ENCODE data around the gene FBXL20.

The FBXL20 gene

GRCh38 chr17:39328815-39329214, 72.6 kb downstream of the FBXL20 start:
- no peak for TF ChIP-seq SIN3A (IDR thresholded peaks at IDR 0.05; ENCODE audit: borderline replicate concordance, insufficient read depth, low read length)
- no peak for TF ChIP-seq TAF1 (IDR thresholded peaks at IDR 0.05; ENCODE audit: borderline replicate concordance, insufficient read depth, low read length)
- TF ChIP-seq, protein P1, sequence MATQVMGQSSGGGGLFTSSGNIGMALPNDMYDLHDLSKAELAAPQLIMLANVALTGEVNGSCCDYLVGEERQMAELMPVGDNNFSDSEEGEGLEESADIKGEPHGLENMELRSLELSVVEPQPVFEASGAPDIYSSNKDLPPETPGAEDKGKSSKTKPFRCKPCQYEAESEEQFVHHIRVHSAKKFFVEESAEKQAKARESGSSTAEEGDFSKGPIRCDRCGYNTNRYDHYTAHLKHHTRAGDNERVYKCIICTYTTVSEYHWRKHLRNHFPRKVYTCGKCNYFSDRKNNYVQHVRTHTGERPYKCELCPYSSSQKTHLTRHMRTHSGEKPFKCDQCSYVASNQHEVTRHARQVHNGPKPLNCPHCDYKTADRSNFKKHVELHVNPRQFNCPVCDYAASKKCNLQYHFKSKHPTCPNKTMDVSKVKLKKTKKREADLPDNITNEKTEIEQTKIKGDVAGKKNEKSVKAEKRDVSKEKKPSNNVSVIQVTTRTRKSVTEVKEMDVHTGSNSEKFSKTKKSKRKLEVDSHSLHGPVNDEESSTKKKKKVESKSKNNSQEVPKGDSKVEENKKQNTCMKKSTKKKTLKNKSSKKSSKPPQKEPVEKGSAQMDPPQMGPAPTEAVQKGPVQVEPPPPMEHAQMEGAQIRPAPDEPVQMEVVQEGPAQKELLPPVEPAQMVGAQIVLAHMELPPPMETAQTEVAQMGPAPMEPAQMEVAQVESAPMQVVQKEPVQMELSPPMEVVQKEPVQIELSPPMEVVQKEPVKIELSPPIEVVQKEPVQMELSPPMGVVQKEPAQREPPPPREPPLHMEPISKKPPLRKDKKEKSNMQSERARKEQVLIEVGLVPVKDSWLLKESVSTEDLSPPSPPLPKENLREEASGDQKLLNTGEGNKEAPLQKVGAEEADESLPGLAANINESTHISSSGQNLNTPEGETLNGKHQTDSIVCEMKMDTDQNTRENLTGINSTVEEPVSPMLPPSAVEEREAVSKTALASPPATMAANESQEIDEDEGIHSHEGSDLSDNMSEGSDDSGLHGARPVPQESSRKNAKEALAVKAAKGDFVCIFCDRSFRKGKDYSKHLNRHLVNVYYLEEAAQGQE (IDR thresholded peaks at IDR 0.05; ENCODE audit: insufficient read depth in 1 of 2, low read depth in 2 of 2, low read length in 2 of 2) = no peak
- no peak for TF ChIP-seq FOXP2 (optimal IDR thresholded peaks at IDR 0.05; ENCODE audit: borderline replicate concordance, extremely low read depth, extremely low read length, insufficient read depth)
- TF ChIP-seq POLR2AphosphoS5 (IDR thresholded peaks at IDR 0.05; ENCODE audit: low read depth, low read length) = no peak

GRCh38 chr17:39327109-39327508, 74.3 kb downstream of the FBXL20 start:
- TF ChIP-seq SIN3A (IDR thresholded peaks at IDR 0.05; ENCODE audit: borderline replicate concordance, insufficient read depth, low read length) = no peak
- TF ChIP-seq, protein P1 (IDR thresholded peaks at IDR 0.05; ENCODE audit: insufficient read depth in 1 of 2, low read depth in 2 of 2, low read length in 2 of 2) = no peak

- no peak for TF ChIP-seq POLR2AphosphoS5 (IDR thresholded peaks at IDR 0.05; ENCODE audit: low read depth, low read length)
- no peak for TF ChIP-seq TAF1 (IDR thresholded peaks at IDR 0.05; ENCODE audit: borderline replicate concordance, insufficient read depth, low read length)
- TF ChIP-seq SIN3A (IDR thresholded peaks at IDR 0.05; ENCODE audit: borderline replicate concordance, insufficient read depth, low read length) = no peak
Measured at GRCh38 chr17:39325528-39326240, 75.7 kb downstream of the FBXL20 start.

DNA sequence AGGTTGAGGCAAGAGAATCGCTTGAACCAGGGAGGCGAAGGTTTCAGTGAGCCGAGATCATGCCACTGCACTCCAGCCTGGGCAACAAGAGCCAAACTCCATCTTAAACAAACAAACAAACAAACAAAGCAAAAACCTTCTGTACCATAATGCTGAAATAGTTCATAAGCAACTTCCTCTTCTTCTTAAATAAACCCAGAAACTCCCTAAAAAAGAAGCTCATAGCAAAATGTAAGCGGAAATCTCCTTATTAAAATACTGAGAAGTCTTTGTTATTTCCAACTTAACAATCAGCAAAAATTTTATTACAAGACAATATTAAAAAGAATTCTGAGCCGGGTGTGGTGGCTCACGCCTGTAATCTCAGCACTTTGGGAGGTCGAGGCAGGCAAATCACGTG, 82.8 kb downstream of the FBXL20 start:
- TF ChIP-seq TAF1 (IDR thresholded peaks at IDR 0.05; ENCODE audit: borderline replicate concordance, insufficient read depth, low read length) (no peak), SIN3A (IDR thresholded peaks at IDR 0.05; ENCODE audit: borderline replicate concordance, insufficient read depth, low read length) (no peak), POLR2AphosphoS5 (IDR thresholded peaks at IDR 0.05; ENCODE audit: low read depth, low read length) (no peak), FOXP2 (optimal IDR thresholded peaks at IDR 0.05; ENCODE audit: borderline replicate concordance, extremely low read depth, extremely low read length, insufficient read depth) (no peak)
- TF ChIP-seq, protein P1 (IDR thresholded peaks at IDR 0.05; ENCODE audit: insufficient read depth in 1 of 2, low read depth in 2 of 2, low read length in 2 of 2) = no peak

- TF ChIP-seq SIN3A (IDR thresholded peaks at IDR 0.05; ENCODE audit: borderline replicate concordance, insufficient read depth, low read length) = no peak
- TF ChIP-seq, protein P1 (IDR thresholded peaks at IDR 0.05; ENCODE audit: insufficient read depth in 1 of 2, low read depth in 2 of 2, low read length in 2 of 2) = no peak
- no peak for TF ChIP-seq POLR2AphosphoS5 (IDR thresholded peaks at IDR 0.05; ENCODE audit: low read depth, low read length)
- TF ChIP-seq FOXP2 (optimal IDR thresholded peaks at IDR 0.05; ENCODE audit: borderline replicate concordance, extremely low read depth, extremely low read length, insufficient read depth) = no peak
- no peak for TF ChIP-seq TAF1 (IDR thresholded peaks at IDR 0.05; ENCODE audit: borderline replicate concordance, insufficient read depth, low read length)
Measured at GRCh38 chr17:39306509-39307212, 94.8 kb downstream of the FBXL20 start.

Data from PFSK-1 (cell line).